GM12864 (cell line): ENCODE data around the gene CARNS1.
"Not testable (repeated sequence)": the region's sequence is repeated elsewhere in the genome, so short reads cannot be mapped to it uniquely, and the experiment has no call there.

ENCODE experiments used
- DNase-seq: peaks from one replicate; pipeline ENCODE4 v3.0.0-alpha.2; 2011; ENCODE audit warnings: low read depth
- H3K4me3 ChIP-seq: 2 replicates; pipeline ENCODE4 v1.5.1; 2011; ENCODE audit warnings: mild to moderate bottlenecking, low read depth, low read length, control low read depth
- TF ChIP-seq, protein P1 (sequence below): IDR thresholded peaks from 2 replicates; pipeline ENCODE4 v1.5.1; 2011; ENCODE audit warnings: low read depth, mild to moderate bottlenecking, moderate library complexity, low read length, control low read depth, inconsistent platforms; ENCODE audit errors: missing control alignments

The CARNS1 gene

DNA sequence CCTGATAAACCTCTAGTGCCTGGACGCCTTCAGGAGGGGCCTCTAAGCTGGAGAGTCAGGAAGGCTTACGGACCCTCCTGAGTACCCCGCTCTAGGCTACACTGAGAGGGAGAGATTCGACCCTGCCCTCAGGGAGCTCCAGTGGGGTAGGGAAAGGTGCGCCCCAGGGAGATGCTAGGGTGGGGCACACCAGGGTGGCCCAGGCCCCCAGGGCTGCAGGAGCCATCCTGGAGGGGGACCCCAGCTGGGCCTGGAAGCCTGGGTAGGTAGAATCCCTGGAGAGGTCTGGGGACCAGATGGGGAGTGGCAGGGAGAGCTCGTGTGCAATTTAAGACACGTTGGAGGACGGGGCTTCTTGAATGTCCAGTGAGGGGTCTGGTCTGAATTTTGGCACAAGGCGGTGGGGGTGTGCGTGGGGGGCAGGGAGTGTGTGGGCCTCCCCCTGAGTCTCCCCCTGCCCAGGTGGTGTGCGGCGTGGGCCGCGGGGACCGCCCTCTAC, 4.7 kb downstream of the CARNS1 start:
- peak overlapping the region; percentile 55; the same call in 1 of the 2 replicates for H3K4me3 ChIP-seq
- no peak for DNase-seq
- TF ChIP-seq, protein P1, sequence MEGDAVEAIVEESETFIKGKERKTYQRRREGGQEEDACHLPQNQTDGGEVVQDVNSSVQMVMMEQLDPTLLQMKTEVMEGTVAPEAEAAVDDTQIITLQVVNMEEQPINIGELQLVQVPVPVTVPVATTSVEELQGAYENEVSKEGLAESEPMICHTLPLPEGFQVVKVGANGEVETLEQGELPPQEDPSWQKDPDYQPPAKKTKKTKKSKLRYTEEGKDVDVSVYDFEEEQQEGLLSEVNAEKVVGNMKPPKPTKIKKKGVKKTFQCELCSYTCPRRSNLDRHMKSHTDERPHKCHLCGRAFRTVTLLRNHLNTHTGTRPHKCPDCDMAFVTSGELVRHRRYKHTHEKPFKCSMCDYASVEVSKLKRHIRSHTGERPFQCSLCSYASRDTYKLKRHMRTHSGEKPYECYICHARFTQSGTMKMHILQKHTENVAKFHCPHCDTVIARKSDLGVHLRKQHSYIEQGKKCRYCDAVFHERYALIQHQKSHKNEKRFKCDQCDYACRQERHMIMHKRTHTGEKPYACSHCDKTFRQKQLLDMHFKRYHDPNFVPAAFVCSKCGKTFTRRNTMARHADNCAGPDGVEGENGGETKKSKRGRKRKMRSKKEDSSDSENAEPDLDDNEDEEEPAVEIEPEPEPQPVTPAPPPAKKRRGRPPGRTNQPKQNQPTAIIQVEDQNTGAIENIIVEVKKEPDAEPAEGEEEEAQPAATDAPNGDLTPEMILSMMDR: no peak

DNA sequence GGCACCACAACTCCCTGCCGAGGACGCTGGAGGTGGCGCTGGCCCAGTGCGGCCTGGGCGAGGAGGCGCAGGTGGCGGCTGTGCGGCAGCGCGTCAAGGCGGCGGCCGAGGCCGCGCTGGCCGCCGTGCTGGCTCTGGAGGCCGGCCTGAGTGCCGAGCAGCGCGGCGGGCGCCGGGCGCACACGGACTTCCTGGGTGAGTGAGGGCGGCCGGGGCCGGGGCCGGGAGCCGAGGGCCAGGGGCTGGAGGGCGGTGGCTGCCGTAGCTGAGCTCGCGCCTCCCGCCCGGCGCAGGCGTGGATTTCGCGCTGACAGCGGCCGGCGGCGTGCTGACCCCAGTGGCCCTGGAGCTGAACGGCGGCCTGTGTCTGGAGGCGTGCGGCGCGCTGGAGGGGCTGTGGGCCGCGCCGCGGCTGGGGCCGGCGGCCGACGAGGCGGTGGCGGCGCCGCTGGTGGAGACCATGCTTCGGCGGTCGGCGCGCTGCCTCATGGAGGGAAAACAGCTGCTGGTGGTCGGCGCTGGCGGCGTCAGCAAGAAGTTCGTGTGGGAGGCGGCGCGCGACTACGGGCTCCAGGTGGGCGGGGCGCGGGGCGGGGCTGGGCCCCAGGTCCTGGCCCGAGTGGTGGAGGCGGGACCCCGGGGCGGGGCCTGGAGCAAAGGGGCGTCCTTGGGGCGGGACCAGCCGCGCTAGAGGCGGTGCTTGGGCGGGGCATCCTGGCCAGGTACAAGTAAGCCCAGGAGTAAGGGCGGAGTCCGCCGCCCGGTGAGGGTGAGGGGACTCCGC, 5.4 kb downstream of the CARNS1 start:
- H3K4me3 ChIP-seq: peak overlapping the region; percentile 55
- no peak for DNase-seq
- TF ChIP-seq, protein P1: no peak

DNA sequence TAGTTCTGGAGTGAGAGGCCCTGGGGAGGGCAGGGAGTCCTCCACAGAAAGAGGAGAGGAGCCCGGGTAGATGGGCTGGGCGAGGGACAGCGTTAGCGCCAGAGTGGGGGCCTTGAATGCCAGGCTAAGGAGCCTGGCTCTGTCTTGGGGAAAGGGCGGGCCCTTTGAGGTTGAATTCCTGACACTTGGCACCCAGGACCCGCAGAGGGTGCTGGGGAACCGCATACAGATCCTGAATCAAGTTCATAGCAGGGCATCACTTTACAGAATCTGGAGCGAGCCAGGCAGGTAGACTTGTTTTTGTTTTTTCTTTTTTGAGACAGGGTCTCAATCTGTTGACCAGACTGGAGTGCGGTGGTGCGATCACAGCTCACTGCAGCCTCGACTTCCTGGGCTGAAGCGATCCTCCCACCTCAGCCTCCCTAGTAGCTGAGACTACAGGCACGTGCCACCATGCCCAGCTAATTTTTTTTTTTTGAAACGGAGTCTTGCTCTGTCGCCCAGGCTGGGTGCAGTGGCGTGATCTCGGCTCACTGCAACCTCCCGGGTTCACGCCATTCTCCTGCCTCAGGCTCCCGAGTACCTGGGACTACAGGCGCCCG, 6.1 kb downstream of the CARNS1 start:
- DNase-seq: no peak
- TF ChIP-seq, protein P1: no peak
- H3K4me3 ChIP-seq: peak overlapping the region; percentile 39

DNA sequence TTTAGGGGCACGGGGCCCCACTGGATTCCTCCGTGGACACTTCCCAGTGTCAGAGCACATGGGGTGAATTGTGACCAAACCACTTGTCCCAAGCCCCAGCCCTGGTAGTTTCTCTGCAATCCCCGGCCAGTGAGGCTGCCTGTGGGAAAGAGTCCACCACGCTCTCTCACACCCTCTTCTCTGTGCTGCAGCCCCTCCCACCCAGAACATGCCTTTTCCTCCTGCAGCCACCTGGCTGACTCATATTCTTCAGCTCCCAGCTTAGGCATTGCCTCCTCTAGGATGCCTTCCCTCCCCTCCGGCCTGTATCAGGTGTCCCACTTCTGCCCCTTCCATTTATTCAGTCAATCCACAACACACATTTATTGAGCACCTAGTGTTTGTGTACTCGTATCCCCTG, 7.4 kb downstream of the CARNS1 start:
- TF ChIP-seq, protein P1: no peak
- no peak for DNase-seq
- H3K4me3 ChIP-seq: no peak overlapping the region

DNA sequence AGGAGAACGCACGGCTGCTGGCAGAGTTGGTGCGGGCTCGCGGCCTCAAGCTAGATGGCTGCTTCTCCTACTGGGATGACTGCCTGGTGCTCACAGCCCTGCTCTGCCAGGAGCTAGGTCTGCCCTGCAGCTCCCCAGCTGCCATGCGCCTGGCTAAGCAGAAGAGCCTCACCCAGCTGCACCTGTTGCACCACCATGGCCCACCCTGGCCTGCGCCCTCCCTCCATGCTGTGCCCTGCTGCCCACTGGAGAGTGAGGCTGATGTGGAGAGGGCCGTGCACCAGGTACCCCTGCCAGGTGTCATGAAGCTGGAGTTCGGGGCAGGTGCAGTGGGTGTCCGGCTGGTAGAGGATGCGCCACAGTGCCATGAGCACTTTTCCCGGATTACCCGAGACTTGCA, 8.0 kb downstream of the CARNS1 start:
- no peak for DNase-seq
- no peak overlapping the region for H3K4me3 ChIP-seq
- TF ChIP-seq, protein P1: no peak

DNA sequence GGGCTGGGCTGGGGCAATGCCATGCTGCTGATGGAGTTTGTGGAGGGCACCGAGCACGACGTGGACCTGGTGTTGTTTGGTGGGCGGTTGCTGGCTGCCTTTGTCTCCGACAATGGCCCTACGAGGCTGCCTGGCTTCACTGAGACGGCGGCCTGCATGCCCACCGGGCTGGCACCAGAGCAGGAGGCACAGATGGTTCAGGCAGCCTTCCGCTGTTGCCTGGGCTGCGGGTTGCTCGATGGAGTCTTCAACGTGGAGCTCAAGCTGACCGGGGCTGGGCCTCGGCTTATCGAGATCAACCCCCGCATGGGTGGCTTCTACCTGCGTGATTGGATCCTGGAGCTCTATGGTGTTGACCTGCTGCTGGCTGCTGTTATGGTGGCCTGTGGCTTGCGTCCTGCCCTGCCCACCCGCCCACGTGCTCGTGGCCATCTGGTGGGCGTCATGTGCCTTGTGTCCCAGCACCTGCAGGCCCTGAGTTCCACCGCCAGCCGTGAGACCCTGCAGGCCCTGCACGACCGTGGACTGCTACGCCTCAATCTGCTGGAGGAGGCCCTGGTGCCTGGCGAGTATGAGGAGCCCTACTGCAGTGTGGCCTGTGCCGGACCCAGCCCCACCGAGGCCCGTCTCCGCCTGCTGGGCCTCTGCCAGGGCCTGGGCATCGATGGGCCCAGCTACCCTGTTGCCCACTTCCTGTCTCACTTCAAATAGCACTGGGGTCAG, 8.6 kb downstream of the CARNS1 start:
- TF ChIP-seq, protein P1: no peak
- no peak for DNase-seq
- H3K4me3 ChIP-seq: no peak overlapping the region

DNA sequence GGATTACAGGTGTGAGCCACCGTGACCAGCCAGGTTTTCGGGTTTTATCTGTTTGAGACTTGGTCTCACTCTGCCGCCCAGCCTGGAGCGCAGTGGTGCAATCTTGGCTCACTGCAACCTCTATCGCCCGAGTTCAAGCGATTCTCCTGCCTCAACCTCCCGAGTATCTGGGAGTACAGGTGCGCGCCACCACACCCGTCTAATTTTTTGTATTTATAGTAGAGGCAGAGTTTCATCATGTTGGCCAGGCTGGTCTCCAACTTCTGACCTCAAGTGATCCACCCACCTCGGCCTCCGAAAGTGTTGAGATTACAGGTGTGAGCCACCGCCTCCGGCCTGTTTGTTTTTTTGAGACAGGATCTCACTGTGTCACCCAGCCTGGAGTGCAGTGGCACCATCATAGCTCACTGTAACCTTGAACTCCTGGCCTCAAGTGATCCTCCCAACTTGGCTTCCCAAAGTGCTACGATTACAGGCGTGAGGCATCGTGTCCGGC, 11.9 kb downstream of the CARNS1 start:
- DNase-seq: not testable (repeated sequence)
- peak overlapping the region; percentile 63 for H3K4me3 ChIP-seq
